Stimulated activated CD8-positive, alpha-beta memory T cell treated with anti-CD3 and anti-CD28 coated beads, Interleukin-2, amount 100 ng/mL, for 1 hour (primary cell): ENCODE data around the gene ADGRG1.

Experiments
- DNase-seq, 2 donors: peaks; one replicate each; pipeline ENCODE4 v3.0.0-alpha.2; 2020; ENCODE audit warnings: low read depth in 2 of 2

Gene ADGRG1

DNA sequence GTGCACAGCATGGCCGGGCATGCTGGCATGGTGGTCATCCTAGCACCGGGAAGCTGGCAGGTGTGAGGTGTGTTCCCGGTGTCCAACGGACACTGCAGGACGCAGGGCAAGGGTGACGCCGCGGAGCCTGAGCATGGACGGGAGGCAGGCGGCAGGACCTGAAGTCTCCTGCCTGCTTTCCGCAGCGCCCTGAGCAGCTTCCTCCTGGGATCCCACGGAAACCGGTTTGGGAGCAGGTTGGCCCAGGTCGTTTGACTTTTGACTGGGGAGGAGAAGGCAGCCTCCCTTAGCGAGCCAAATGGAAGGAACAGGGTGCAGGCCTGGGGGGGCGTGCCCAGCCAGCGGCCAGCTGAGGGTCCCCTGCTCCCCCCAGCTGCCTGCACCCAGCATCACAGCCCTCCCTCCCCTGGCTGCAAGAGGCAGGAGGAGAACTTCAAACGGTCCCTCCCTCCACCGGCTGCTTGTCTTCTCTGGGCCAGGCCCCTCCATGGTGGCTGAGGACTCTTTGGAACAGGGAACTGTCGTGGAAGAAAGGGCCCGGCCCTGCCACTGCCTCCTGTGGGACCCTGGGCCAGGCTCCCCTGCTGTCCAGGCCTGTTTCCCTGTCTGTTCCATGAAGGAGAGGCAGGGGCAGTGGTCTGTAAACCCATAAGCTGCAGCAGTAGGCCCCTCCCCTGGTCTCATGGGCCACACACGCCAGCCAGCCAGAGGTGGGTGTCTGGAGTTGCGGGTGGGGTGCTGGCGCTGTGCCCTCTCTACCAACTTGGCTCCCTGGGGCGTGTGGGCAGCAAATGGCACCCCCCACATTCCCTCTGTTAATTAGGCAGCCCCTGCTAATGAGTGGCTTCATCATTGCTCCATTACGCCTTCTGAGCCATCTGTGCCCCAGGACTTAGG is 7.8 kb upstream of the ADGRG1 start:
- no peak for DNase-seq

DNA sequence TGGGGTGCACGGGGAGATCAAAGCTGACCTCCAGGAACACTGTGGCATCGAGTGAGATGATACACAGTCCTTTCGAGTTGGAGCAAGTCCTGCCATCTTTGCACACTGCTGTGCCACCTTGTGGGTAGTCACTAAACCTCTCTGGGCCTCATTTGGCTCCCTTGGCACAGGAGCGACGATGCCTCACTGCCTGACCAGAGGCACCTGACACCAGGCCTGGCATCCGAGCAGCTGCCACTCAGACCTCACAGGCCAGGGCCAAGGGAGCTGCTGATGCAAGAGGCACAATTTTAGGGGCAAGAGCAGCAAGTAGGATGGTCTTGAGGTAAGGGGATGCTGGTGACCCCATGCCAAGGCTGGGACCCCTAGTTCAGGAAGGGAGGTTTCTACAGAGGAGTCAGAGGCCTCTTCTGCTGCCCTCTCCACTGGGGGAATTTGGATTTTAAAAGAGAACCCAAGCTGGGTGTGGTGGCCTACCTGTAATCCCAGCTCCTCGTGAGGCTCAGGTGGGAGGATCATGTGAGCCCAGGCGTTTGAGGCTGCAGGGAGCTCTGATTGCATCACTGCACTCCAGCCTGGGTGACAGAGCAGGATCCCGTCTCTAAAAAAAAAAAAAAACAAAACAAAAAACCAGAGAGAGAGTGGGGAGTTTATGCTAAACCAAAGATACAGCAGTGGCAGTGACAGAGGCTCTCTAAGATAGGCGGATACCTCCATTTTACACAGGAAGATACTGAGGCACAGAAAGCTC is 6.7 kb upstream of the ADGRG1 start:
- DNase-seq, result no peak

- no peak for DNase-seq
These were observed 5.8 kb upstream of the ADGRG1 start for GRCh38 chr16:57622361-57623250.

DNA sequence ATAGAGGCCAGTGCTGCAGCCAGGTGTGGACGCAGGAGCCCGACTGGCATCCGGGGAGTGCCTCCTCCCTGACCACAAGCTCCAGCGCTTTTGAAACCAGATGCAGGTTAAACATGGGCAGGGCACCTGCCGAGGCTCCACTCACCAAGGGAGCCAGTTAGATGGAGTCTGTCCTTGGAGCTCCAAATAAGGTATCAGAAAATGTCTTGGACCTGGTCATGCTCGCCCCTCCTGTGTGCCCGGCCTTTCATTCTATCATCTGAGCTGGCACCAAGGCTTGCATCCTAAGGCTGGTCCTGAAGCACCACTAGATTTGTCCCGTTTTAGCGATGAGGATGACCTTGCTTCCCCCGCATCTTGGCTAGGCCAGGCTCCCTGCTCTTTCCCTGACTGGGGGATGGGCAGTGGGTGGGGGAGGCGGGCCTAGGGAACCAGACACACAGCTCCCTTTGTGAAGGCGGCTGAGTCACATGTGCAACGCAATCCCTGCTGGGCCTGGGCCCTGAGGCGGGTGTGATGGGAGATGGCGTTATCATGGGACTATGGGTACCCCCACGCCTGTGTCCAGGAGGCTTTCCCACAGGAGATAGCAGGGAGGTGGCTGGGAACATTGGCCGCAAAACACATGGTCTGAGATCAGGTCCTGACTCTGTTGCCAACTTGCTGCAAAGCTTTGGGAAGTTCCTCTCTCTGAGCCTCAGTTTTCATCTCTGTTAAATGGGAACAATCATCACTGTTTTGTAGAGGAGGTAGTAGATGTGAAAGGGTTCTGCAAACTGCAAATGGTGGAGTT is 5.0 kb upstream of the ADGRG1 start:
- no peak for DNase-seq

DNA sequence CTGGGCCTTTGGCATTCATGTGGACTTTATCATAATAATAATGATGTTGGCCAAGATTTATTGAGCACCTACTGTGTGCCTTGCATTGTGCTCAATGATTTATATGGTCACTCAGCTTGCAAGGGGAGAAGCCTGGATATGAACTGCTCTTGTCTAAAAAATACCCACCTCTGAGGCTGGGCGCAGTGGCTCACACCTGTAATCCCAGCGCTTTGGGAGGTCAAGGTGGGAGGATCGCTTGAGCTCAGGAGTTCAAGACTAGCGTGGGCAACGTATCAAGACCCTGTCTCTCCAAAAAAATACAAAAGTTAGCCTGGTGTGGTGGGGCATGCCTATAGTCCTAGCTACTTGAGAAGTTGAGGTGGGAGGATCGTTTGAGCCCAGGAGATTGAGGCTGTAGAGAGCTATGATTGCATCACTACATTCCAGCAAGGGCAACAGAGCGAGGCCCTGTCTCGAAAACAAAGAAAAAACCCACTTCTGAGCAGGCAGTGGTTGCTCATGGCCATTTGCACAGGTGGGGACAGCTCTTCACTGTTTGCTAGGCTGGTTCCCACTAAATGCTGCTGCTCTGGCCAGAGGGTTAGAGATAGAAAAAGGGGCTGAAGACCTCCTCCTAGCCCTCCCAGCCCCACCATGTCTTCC is 4.3 kb upstream of the ADGRG1 start:
- no peak for DNase-seq

DNA sequence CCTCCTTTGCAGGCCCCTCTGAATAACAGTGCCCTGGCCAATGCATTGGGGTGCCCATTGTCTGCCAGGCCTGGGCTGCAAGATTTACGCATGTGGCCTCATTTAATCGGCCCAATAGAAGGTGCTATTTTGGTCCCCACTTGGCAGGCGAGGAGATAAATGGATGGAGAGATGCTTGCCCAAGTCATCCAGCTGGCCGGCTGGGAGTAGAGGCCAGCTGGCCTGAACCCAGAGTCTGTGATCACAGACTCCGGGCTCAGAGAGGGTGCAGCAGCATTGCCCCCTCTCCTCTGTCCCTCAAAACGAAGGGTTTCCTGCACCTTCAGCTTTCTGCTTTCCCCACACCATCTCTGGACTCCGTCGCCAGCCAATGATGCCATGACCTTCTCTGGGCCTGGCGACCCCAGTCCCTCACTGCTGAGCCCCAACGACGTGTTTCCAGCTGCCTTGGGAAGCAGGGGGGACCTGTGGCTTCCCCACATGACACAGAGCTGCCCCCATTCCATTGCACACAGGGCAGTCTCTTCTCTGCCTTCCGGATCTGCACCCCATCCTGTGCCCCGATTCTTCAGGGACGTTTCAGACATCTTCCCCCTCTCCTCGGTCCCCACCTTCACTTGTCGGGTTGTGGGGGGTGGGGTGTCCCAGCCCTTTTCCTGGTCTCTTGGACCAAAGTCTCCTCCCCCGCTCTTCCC is 3.5 kb upstream of the ADGRG1 start:
- DNase-seq, result no peak

DNA sequence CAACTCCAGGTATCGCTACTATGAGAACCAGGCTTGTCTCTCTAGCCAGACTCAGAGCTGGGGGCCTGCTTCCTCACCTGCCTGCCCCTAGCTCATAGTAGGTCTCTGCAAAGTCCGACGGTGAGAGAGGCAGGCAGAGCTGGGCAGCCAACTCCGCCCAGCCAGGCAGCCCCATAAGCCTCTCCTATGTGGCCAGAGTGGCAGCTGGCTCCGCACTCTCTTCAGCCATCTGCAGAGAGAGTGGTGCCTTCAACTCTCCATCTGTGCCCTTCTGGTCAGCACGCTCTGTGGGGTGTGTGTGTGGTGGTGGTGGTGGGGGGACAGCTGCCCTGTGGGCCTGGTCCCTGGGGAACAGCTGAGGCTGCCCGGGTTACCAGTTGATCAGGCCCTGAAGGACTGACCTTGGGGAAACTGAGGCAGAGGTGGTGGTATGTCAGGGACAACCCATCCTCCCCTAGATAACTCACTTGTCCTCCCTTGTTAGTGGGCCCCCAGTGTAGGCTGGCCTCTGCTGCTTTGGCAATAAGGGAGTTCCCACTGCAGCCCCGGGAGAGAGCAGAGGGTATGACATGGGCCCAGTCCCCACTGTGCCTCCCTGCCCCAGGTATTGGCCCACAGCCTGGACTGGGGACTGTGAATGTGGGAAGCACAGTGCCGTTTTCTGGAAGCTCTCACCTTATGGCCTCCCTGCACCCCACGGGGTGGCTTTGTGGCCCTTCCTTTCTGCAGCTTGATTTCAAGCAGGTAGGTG is 1.8 kb upstream of the ADGRG1 start:
- DNase-seq, result no peak

GRCh38 chr16:57627184-57627871 is 1.1 kb upstream of the ADGRG1 start:
- DNase-seq, result no peak

DNA sequence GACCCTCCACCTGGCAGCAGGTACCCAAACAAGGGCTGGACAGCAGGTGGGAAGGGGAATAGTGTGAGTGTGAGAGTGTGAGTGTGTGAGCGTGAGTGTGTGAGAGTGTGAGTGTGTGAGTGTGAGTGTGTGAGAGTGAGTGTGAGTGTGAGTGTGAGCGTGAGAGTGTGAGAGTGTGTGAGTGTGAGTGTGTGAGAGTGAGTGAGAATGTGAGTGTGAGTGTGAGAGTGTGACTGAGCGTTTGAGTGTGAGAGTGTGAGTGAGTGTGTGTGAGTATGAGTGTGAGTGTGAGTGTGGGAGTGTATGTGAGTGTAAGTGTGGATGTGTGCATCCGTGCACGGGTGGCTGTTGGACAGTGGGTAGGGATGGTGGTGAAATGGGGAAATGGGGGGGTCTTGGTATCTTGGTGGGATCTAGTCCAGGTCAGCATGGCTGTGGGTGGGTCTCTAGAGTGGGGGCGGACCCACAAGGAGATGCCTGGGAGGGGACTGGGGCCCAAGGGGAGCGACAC is 408 bp downstream of the ADGRG1 start:
- no peak for DNase-seq

GRCh38 chr16:57629516-57630406 is 1.3 kb downstream of the ADGRG1 start:
- no peak for DNase-seq

GRCh38 chr16:57630407-57630797 is 2.0 kb downstream of the ADGRG1 start:
- DNase-seq, result no peak

DNA sequence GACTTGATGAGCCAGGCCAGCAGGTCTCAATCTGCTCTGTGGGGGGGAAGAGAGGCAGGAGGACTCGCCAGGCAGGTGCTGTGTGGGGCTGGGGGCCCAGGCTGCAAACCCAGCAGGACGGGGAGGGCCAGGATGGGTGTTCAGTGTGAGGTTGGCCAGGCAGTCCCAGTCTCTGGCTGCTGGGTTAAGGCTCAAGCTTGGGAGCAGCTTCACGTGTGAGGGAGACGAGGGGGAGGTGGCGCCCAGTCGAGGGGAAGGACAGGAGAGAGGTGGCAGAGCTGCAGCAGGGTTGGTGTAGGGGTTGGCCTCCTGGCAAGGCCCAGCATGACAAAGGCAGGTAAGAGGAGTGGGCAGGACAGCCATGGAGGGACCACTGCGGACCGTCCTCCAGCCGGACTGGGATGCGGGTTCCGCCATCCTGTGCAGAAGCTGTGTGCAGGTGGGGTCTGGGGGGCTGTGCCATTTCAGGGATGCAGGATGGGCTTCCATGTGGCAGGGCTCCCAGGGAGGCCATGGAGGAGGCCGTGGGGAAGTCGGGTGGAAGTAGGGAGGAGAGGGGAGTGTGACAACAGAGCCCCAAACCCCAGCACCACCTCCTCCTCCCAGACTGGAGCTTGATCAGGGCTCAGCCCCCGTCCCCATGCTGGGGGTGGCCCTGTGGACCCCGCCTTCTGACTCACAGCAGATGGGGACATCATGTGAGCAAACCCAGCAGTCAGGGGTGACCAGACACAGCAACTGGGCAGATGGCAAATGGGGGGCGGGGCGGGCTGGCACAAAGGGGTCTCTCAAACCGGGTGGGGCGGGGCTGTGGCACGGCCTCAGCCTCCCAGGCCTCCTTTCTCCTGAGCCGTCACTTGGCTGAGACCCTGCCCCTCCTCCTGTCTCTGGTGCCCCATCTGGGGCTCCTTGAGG is 2.8 kb downstream of the ADGRG1 start:
- DNase-seq, result no peak

DNA sequence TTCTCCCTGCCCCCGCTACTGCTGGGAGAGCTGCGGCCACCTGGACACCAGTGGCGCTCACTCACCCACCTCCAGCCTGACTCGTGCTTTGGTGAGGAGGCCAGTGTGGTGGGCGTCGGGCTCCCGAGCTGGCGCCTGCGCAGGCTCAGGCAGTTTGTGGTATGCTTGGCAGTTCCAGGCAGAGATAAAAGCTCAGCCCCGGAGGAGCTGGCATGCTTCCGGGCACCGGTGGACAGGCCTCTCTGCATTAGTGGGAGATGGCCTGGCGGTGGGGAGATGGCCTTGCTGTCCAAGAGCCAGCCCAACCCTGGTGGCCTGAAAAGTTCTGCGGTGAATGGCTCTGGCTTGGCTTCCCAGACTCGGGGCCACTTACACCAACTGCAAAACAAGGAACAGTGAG is 4.1 kb downstream of the ADGRG1 start:
- DNase-seq, result no peak

GRCh38 chr16:57633383-57634064 is 5.1 kb downstream of the ADGRG1 start:
- DNase-seq, result no peak

DNA sequence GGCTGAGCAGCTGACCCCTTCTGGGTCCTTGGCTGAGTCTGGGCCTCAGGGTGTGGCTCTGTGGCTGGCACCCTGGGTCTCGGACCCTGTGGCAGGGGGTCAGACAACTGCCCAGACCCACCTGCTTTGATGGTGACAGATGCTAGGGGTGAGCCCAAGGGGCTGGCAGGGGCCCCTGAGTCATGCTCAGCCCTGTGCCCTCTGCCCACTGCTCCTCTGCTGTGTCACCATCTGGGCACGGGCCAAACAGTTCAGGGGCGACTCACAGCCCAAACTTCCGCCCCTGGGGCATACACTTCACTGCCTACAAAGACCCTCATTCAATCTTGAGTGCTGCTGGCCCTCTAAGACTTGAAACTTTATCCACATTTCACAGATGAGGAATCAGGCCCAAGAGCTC is 5.7 kb downstream of the ADGRG1 start:
- no peak for DNase-seq
